ENCODE measurements around the gene PSRC1. TPM values are rescaled to one million over a fixed set of nuclear protein-coding genes. Genes with fewer than 3 reads are reported as not detected.

The PSRC1 gene
- polyA plus RNA-seq, 2 donors = 6.3 to 10.4 TPM

DNA sequence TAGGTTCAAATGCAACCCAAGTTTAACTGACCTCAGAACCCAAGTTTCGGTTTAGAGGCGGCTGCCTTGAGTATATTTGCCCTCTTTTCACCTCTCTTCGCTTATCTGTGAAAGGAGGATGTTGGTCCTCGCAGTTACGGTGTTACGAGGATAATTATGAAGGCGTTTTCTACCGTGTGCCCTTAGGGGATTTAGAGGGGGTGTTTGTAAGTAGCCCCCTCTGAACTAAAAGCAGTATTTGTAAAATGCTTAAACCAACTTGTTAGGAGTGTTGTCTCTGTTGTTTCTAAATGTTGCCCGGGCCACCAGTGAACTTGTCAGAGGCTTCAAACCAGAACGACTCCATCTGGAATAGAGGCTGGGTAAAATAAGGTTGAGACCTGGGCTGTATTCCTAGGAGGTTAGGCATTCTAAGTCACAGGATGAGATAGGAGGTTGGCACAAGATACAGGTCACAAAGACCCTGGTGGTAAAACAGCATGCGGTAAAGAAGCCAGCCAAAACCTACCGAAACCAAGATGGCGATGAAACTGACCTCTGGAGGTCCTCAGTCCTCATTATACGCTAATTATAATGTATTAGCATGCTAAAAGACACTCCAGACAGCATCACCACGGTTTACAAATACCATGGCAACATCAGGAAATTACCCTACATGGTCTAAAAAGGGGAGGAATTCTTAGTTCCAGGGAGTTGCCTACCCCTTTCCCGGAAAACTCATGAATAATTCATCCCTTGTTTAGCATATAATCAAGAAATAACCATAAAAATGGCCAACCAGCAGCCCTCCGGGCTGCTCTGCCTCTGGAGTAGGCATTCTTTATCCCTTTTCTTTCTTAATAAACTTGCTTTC, 1.0 kb upstream of the PSRC1 start:
- Histone ChIP-seq H3K4me1 (ENCODE audit: control insufficient read depth in 2 of 2, insufficient read depth in 2 of 2, low read length in 1 of 2) (peaks cover 3 to 9% of the 10 kb centered on the region in 2 donors), H3K27ac (ENCODE audit: low read depth in 2 of 2, low read length in 1 of 2) (peak overlapping the region; percentile 86 to 98), H3K27me3 (ENCODE audit: control insufficient read depth in 1 of 2, insufficient read depth in 2 of 2, low read length in 2 of 2) (no peaks in the 10 kb centered on the region), H3K4me3 (ENCODE audit: low read depth in 1 of 2, low read length in 2 of 2) (peak overlapping the region; percentile 59 to 62), H3K36me3 (ENCODE audit: control insufficient read depth in 2 of 2, insufficient read depth in 2 of 2, low read length in 1 of 2) (peaks cover 0 to 2% of the 10 kb centered on the region in 2 donors), H3K9me3 (ENCODE audit: control insufficient read depth in 2 of 2, insufficient read depth in 1 of 2, low read depth in 1 of 2, low read length in 1 of 2) (no peaks in the 10 kb centered on the region)
- 42 to 46% methylated on average over 17 of the region's 17 CpGs for WGBS, 2 donors

DNA sequence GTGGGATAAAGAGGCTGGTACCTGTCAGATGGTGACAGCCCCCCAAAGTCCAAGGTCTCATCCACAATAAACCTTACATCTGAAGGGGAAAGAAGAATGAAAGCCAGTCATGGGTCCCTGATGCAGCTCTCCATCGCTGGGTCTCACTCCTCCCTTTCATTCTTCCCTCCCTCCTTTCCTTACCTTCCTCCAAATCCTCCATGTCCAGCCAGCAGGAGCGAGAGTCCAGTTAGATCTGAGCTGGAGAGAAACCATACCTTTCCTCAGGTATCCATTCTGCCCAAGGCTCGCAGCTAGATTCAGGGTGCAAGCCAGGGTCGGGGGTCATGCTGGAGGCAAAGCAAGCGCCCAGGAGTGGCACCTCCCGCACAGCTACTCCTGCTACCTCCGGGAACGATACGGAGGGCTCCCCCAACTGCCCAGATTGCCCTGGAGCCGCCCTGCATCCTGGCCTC, 421 bp downstream of the PSRC1 start:
- H3K4me3 ChIP-seq (ENCODE audit: low read depth in 1 of 2, low read length in 2 of 2) = peak overlapping the region; percentile 59 to 62
- H3K9me3 ChIP-seq (ENCODE audit: control insufficient read depth in 2 of 2, insufficient read depth in 1 of 2, low read depth in 1 of 2, low read length in 1 of 2) = no peaks in the 10 kb centered on the region
- H3K27ac ChIP-seq (ENCODE audit: low read depth in 2 of 2, low read length in 1 of 2) = peak overlapping the region; percentile 82 to 86
- peaks cover 3 to 13% of the 10 kb centered on the region in 2 donors for H3K4me1 ChIP-seq (ENCODE audit: control insufficient read depth in 2 of 2, insufficient read depth in 2 of 2, low read length in 1 of 2)
- WGBS, 2 donors = 9% methylated on average over 10 of the region's 10 CpGs
- H3K27me3 ChIP-seq (ENCODE audit: control insufficient read depth in 1 of 2, insufficient read depth in 2 of 2, low read length in 2 of 2) = no peaks in the 10 kb centered on the region
- peaks cover 0 to 5% of the 10 kb centered on the region in 2 donors for H3K36me3 ChIP-seq (ENCODE audit: control insufficient read depth in 2 of 2, insufficient read depth in 2 of 2, low read length in 1 of 2)

DNA sequence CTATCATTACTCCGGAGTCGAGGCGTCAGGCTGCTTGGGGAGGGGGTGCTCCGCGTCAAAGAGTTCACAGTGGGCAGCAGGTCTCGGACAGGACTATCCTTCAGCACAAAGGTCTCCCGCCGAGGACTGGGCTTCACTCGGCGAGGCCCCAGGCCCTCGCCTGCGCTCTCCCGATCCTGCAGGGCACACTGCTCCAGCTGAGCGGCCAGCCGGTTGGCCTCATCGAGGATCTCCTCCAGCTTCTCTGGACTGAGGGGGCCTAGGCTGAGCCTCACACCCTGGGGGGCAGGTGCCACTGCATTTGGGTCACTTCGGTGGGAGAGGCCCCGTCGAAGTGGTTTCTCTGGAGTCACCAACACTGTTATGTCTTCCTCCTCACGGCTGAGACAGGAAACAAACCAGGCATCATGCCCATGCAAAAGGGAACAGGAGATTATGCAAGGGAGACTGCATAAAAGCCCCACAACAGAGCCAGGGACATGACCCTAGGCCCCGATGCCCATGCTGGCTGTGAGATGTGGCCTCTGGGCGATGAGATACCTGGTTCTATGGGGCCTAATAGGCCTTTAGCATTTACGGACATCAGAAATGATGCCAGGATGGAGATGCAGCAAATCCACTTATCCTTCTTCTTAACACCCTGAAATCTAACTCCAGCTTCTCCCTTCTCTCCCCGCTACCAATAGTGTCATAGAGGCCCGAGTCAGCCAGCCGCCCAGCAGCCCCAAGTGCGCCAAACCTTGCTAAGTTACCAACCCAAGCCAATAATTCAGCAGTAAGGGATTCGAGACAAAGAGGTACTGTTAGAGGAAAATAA, 1.1 kb downstream of the PSRC1 start:
- no peaks in the 10 kb centered on the region for H3K27me3 ChIP-seq (ENCODE audit: control insufficient read depth in 1 of 2, insufficient read depth in 2 of 2, low read length in 2 of 2)
- WGBS, 2 donors = 57 to 67% methylated on average over 28 of the region's 28 CpGs
- H3K4me3 ChIP-seq (ENCODE audit: low read depth in 1 of 2, low read length in 2 of 2) = peak overlapping the region; percentile 59 to 62
- peaks cover 3 to 16% of the 10 kb centered on the region in 2 donors for H3K4me1 ChIP-seq (ENCODE audit: control insufficient read depth in 2 of 2, insufficient read depth in 2 of 2, low read length in 1 of 2)
- peak overlapping the region in 1 of 2 donors; percentile 82 for H3K27ac ChIP-seq (ENCODE audit: low read depth in 2 of 2, low read length in 1 of 2)
- peaks cover 0 to 5% of the 10 kb centered on the region in 2 donors for H3K36me3 ChIP-seq (ENCODE audit: control insufficient read depth in 2 of 2, insufficient read depth in 2 of 2, low read length in 1 of 2)
- H3K9me3 ChIP-seq (ENCODE audit: control insufficient read depth in 2 of 2, insufficient read depth in 1 of 2, low read depth in 1 of 2, low read length in 1 of 2) = no peaks in the 10 kb centered on the region

DNA sequence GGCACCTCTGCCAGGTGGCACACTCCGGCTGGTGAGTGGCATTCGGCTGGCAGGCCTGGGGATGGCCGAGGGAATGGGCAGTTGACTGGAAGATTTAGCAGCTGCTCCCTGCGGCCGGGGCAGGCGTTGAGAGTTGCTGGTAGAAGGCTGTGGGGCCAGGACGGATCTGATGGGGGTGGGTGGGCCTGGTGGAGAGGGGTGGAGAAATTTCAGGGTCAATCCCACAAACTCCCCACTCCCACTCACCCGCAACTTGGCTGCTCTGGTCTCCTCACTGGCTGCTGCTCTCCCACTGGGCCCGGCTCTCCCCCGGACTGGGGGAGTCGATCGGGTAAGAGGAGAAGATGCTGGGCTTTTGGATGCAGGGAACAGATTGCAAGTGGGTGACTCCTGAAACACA, 2.1 kb downstream of the PSRC1 start:
- Histone ChIP-seq H3K9me3 (ENCODE audit: control insufficient read depth in 2 of 2, insufficient read depth in 1 of 2, low read depth in 1 of 2, low read length in 1 of 2) (no peaks in the 10 kb centered on the region), H3K4me1 (ENCODE audit: control insufficient read depth in 2 of 2, insufficient read depth in 2 of 2, low read length in 1 of 2) (peaks cover 3 to 16% of the 10 kb centered on the region in 2 donors), H3K4me3 (ENCODE audit: low read depth in 1 of 2, low read length in 2 of 2) (no peak overlapping the region), H3K27me3 (ENCODE audit: control insufficient read depth in 1 of 2, insufficient read depth in 2 of 2, low read length in 2 of 2) (no peaks in the 10 kb centered on the region), H3K36me3 (ENCODE audit: control insufficient read depth in 2 of 2, insufficient read depth in 2 of 2, low read length in 1 of 2) (peaks cover 0 to 5% of the 10 kb centered on the region in 2 donors), H3K27ac (ENCODE audit: low read depth in 2 of 2, low read length in 1 of 2) (no peak overlapping the region)
- 93 to 94% methylated on average over 12 of the region's 12 CpGs for WGBS, 2 donors

DNA sequence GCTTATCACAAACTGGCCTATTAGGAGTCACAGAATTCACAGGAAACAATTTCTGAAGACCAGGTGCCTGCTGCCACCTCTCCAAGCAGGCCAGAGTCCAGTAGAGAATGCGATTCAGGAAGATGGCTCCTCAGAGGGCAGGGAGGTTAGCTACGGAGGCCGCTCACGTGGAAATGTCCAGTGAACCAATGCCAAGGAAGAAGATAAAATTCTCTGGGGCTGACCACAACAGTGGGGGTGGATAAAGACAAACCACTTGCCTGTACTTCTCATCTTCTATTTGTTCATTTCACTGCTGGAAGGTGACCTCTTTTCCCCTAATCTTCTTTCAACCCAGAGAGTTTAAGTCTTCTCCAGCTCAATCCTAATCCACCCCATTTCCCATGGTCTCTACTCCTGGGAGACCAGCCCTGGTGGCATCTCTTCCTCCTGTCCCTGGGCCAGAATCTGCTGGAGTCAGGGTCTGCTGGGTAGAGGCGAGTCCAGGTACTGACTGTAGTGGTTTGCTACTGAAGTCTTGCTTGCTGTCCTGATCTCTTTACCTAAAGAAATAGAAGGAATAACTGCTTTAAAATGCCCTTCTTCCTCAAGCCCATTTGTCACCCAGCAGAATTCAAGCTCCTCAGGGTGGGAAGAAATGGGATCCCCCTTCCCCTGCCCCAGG, 3.2 kb downstream of the PSRC1 start:
- H3K9me3 ChIP-seq (ENCODE audit: control insufficient read depth in 2 of 2, insufficient read depth in 1 of 2, low read depth in 1 of 2, low read length in 1 of 2) = no peaks in the 10 kb centered on the region
- H3K27me3 ChIP-seq (ENCODE audit: control insufficient read depth in 1 of 2, insufficient read depth in 2 of 2, low read length in 2 of 2) = no peaks in the 10 kb centered on the region
- no peak overlapping the region for H3K4me3 ChIP-seq (ENCODE audit: low read depth in 1 of 2, low read length in 2 of 2)
- H3K36me3 ChIP-seq (ENCODE audit: control insufficient read depth in 2 of 2, insufficient read depth in 2 of 2, low read length in 1 of 2) = peaks cover 0 to 5% of the 10 kb centered on the region in 2 donors
- H3K4me1 ChIP-seq (ENCODE audit: control insufficient read depth in 2 of 2, insufficient read depth in 2 of 2, low read length in 1 of 2) = peaks cover 3 to 16% of the 10 kb centered on the region in 2 donors
- H3K27ac ChIP-seq (ENCODE audit: low read depth in 2 of 2, low read length in 1 of 2) = no peak overlapping the region
- WGBS, 2 donors = 94% methylated on average over 5 of the region's 5 CpGs

DNA sequence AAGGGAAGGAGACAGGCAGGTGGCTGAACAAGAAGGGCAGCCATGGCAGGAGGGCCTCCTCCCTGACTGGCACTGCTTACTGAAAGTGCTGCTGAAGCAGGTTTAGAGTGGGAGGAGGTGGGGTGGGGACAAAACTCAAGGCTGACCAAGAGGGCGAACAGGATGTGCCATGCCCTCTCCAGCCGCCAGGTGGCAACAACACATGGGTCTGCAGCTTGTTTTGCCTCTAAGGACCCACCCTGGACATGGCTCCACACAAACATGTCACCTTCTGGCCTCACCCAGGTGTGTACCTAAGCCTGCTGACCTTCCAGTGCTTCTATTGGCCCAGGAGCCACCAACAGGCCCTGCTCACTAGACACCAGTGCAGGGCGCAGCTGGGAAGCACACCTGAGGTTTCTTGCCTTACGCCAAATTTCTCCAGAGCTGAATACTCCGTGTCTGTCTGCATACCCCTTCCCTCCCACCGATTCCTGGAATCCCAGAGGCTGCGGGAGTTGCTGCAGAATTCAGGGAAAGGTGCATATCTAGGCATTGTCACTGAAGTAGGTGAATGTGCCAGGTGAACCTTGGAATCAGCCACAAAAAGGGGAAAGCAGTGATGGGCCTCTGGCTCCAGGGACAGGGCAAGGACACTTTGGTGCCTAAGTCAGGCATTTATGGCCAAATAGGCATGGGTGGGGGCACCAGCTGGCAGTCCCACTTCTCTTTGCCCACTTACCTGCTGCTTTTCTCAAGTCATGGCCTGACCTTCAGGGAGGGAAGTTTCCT, 5.3 kb downstream of the PSRC1 start:
- peaks cover 0 to 7% of the 10 kb centered on the region in 2 donors for H3K36me3 ChIP-seq (ENCODE audit: control insufficient read depth in 2 of 2, insufficient read depth in 2 of 2, low read length in 1 of 2)
- WGBS, 2 donors = 56 to 68% methylated on average over 7 of the region's 7 CpGs
- no peaks in the 10 kb centered on the region for H3K27me3 ChIP-seq (ENCODE audit: control insufficient read depth in 1 of 2, insufficient read depth in 2 of 2, low read length in 2 of 2)
- no peaks in the 10 kb centered on the region for H3K9me3 ChIP-seq (ENCODE audit: control insufficient read depth in 2 of 2, insufficient read depth in 1 of 2, low read depth in 1 of 2, low read length in 1 of 2)
- H3K27ac ChIP-seq (ENCODE audit: low read depth in 2 of 2, low read length in 1 of 2) = peak overlapping the region; percentile 71 to 87
- H3K4me3 ChIP-seq (ENCODE audit: low read depth in 1 of 2, low read length in 2 of 2) = no peak overlapping the region
- H3K4me1 ChIP-seq (ENCODE audit: control insufficient read depth in 2 of 2, insufficient read depth in 2 of 2, low read length in 1 of 2) = peaks cover 3 to 24% of the 10 kb centered on the region in 2 donors

DNA sequence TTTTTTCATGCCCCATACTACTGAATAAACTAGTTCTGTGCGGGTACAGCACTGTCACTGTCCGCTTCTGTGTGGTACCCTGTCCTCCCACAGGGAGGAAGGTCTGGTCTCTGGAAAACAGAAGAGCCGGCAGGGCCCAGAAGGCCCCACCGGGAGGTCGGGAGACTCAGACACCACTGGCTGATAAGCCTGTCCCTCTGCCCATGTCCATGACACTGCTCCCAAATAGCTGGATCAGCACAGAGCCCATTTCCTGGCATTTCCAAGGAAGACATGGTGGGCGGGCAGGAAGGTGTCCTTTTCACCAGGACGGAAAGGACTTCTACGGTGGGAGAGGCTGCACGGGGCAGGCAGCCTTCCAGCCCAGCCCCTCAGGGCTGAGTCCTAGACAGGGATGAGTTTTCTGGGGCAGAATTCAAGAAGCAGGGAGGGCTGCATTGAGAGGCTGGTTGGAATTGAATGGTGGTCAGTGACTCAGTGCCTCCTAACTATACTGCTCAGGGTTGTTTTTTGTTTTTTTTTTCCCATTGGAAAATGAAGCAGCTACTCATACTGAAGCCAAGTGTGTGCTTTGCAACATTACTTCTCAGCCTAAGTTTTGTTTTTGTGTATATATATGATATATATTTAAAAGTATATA, 7.1 kb downstream of the PSRC1 start:
- H3K4me1 ChIP-seq (ENCODE audit: control insufficient read depth in 2 of 2, insufficient read depth in 2 of 2, low read length in 1 of 2) = peaks cover 0 to 16% of the 10 kb centered on the region in 2 donors
- H3K4me3 ChIP-seq (ENCODE audit: low read depth in 1 of 2, low read length in 2 of 2) = no peak overlapping the region
- no peaks in the 10 kb centered on the region for H3K27me3 ChIP-seq (ENCODE audit: control insufficient read depth in 1 of 2, insufficient read depth in 2 of 2, low read length in 2 of 2)
- no peaks in the 10 kb centered on the region for H3K9me3 ChIP-seq (ENCODE audit: control insufficient read depth in 2 of 2, insufficient read depth in 1 of 2, low read depth in 1 of 2, low read length in 1 of 2)
- 55% methylated on average over 9 of the region's 9 CpGs for WGBS, 2 donors
- peak overlapping the region; percentile 66 to 96 for H3K27ac ChIP-seq (ENCODE audit: low read depth in 2 of 2, low read length in 1 of 2)
- peaks cover 0 to 20% of the 10 kb centered on the region in 2 donors for H3K36me3 ChIP-seq (ENCODE audit: control insufficient read depth in 2 of 2, insufficient read depth in 2 of 2, low read length in 1 of 2)

DNA sequence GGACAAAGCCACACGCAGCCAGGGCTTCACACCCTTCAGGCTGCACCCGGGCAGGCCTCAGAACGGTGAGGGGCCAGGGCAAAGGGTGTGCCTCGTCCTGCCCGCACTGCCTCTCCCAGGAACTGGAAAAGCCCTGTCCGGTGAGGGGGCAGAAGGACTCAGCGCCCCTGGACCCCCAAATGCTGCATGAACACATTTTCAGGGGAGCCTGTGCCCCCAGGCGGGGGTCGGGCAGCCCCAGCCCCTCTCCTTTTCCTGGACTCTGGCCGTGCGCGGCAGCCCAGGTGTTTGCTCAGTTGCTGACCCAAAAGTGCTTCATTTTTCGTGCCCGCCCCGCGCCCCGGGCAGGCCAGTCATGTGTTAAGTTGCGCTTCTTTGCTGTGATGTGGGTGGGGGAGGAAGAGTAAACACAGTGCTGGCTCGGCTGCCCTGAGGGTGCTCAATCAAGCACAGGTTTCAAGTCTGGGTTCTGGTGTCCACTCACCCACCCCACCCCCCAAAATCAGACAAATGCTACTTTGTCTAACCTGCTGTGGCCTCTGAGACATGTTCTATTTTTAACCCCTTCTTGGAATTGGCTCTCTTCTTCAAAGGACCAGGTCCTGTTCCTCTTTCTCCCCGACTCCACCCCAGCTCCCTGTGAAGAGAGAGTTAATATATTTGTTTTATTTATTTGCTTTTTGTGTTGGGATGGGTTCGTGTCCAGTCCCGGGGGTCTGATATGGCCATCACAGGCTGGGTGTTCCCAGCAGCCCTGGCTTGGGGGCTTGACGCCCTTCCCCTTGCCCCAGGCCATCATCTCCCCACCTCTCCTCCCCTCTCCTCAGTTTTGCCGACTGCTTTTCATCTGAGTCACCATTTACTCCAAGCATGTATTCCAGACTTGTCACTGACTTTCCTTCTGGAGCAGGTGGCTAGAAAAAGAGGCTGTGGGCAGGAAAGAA, 8.1 kb downstream of the PSRC1 start:
- H3K27me3 ChIP-seq (ENCODE audit: control insufficient read depth in 1 of 2, insufficient read depth in 2 of 2, low read length in 2 of 2) = no peaks in the 10 kb centered on the region
- H3K27ac ChIP-seq (ENCODE audit: low read depth in 2 of 2, low read length in 1 of 2) = peak overlapping the region; percentile 85 to 96
- H3K4me3 ChIP-seq (ENCODE audit: low read depth in 1 of 2, low read length in 2 of 2) = no peak overlapping the region
- no peaks in the 10 kb centered on the region for H3K9me3 ChIP-seq (ENCODE audit: control insufficient read depth in 2 of 2, insufficient read depth in 1 of 2, low read depth in 1 of 2, low read length in 1 of 2)
- H3K36me3 ChIP-seq (ENCODE audit: control insufficient read depth in 2 of 2, insufficient read depth in 2 of 2, low read length in 1 of 2) = peaks cover 0 to 27% of the 10 kb centered on the region in 2 donors
- peaks cover 0 to 16% of the 10 kb centered on the region in 2 donors for H3K4me1 ChIP-seq (ENCODE audit: control insufficient read depth in 2 of 2, insufficient read depth in 2 of 2, low read length in 1 of 2)
- 24 to 35% methylated on average over 24 of the region's 24 CpGs for WGBS, 2 donors
